Nephron progenitor cell (in vitro differentiated cells): ENCODE results near the gene WIPF2.
A peak's percentile ranks its signal among the peaks of the same experiment; 100 is the strongest.

ENCODE experiments used
- DNase-seq: peaks from one replicate; pipeline ENCODE4 v3.0.0; 2021
- H3K27ac Mint-ChIP-seq: 2 replicates; pipeline ENCODE4 v1.8.0; 2021; ENCODE audit warnings: mild to moderate bottlenecking, moderate library complexity, mixed read lengths
- H3K27me3 Mint-ChIP-seq: 2 replicates; pipeline ENCODE4 v1.8.0; 2021; ENCODE audit warnings: mild to moderate bottlenecking, low read depth, mixed read lengths; ENCODE audit not compliant: poor library complexity
- H3K36me3 Mint-ChIP-seq: 2 replicates; pipeline ENCODE4 v1.8.0; 2021; ENCODE audit warnings: low read depth, mixed read lengths
- H3K4me1 Mint-ChIP-seq: 2 replicates; pipeline ENCODE4 v1.8.0; 2021; ENCODE audit warnings: mixed read lengths
- H3K4me3 Mint-ChIP-seq: 2 replicates; pipeline ENCODE4 v1.8.0; 2021; ENCODE audit warnings: mild to moderate bottlenecking, moderate library complexity, mixed read lengths
- H3K9me3 Mint-ChIP-seq: 2 replicates; pipeline ENCODE4 v1.8.0; 2021; ENCODE audit warnings: mild to moderate bottlenecking, moderate library complexity, mixed read lengths
- TF ChIP-seq, protein P1 (sequence below): fragments of 200-600 bp; sonication (generic); IDR thresholded peaks from 2 replicates; pipeline ENCODE4 v1.5.0; 2021; ENCODE audit warnings: antibody characterized with exemption

The WIPF2 gene

DNA sequence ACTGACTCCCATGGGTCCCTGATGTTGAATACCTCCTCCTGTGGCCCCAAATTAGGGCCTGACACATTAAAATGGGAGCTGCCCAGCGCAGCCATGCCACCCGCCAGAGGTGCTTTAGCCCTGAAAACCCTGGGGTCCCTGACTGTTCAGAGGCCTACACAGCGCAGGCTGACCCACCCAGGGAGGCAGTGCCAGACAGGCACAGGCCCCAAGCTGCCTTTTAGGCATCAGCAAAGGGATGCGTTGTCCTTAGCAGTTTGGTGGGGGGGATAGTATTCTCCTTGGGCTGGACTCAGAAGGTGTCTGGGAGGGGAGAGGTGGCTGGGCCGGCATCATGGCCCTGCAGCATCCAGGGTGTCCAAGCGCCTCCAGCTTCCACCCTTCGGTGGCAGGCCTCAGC is 40.4 kb upstream of the WIPF2 start:
- Mint-ChIP-seq H3K4me3 (peak overlapping the region; percentile 76), H3K27ac (no peak overlapping the region), H3K4me1 (peaks cover 38% of the 10 kb centered on the region), H3K9me3 (no peaks in the 10 kb centered on the region), H3K27me3 (peaks cover 4% of the 10 kb centered on the region), H3K36me3 (peaks cover 28% of the 10 kb centered on the region)
- TF ChIP-seq, protein P1, sequence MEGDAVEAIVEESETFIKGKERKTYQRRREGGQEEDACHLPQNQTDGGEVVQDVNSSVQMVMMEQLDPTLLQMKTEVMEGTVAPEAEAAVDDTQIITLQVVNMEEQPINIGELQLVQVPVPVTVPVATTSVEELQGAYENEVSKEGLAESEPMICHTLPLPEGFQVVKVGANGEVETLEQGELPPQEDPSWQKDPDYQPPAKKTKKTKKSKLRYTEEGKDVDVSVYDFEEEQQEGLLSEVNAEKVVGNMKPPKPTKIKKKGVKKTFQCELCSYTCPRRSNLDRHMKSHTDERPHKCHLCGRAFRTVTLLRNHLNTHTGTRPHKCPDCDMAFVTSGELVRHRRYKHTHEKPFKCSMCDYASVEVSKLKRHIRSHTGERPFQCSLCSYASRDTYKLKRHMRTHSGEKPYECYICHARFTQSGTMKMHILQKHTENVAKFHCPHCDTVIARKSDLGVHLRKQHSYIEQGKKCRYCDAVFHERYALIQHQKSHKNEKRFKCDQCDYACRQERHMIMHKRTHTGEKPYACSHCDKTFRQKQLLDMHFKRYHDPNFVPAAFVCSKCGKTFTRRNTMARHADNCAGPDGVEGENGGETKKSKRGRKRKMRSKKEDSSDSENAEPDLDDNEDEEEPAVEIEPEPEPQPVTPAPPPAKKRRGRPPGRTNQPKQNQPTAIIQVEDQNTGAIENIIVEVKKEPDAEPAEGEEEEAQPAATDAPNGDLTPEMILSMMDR: no peak
- DNase-seq: no peak

DNA sequence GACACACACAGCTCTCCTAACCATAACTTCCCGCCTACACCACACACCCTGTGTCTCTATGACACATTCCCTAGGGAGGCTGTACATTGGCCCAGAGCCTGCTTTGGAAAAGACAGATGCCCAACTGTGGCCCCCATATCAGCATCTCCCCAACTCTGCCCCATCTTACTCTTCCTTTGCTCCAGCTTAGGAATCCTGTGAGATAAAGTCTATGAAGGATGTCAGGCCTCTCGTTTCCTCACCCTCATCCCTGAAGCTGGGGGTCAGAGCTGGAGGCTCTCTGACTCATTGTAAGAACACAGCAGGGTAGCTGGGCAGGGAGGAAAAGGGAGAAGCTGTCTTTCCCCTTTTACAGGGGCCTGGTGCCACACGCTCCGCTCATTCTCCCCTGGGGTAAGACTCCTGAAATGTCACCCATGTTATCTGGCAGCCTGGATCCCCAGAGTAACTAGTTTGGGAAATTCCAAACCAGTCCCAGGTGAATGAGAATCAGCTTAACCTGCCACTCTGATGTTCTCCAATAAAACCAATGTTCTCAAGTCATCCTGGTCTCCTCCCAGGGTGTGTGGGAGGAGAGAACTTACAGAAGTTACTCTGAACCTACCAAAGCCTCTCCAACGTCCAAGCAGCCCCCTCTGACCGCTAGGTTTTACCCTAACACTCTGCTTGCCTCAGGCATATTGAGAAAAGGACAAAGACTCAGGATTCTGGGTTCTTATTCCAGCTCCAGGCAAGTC is 39.0 kb upstream of the WIPF2 start:
- TF ChIP-seq, protein P1: no peak
- peaks cover 4% of the 10 kb centered on the region for H3K27me3 Mint-ChIP-seq
- no peaks in the 10 kb centered on the region for H3K9me3 Mint-ChIP-seq
- peaks cover 36% of the 10 kb centered on the region for H3K4me1 Mint-ChIP-seq
- H3K4me3 Mint-ChIP-seq: no peak overlapping the region
- no peak overlapping the region for H3K27ac Mint-ChIP-seq
- DNase-seq: no peak
- H3K36me3 Mint-ChIP-seq: peaks cover 22% of the 10 kb centered on the region

DNA sequence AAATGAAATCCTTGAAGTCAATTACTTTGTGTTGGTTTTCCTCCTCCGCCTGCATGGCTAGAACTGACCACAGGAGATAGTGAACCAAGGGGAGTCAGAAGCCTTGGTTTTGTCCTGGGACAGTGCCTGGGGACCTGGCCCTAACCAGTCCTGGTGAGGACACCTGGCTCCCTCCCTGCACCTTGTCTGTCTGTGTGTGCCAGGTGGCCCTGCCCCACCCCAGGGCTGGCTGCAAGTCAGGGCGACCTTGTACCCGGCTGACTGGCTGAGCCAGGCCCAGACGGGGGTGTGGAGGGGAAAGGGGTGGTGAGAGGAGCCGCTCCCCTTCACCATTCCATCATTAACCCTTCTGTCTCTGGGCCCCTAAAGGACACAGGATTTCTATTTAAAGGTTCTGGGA is 38.4 kb upstream of the WIPF2 start:
- Mint-ChIP-seq H3K4me1 (peaks cover 36% of the 10 kb centered on the region), H3K9me3 (no peaks in the 10 kb centered on the region), H3K4me3 (no peak overlapping the region), H3K27ac (no peak overlapping the region), H3K27me3 (peaks cover 4% of the 10 kb centered on the region), H3K36me3 (peaks cover 22% of the 10 kb centered on the region)
- DNase-seq: no peak
- TF ChIP-seq, protein P1: no peak

DNA sequence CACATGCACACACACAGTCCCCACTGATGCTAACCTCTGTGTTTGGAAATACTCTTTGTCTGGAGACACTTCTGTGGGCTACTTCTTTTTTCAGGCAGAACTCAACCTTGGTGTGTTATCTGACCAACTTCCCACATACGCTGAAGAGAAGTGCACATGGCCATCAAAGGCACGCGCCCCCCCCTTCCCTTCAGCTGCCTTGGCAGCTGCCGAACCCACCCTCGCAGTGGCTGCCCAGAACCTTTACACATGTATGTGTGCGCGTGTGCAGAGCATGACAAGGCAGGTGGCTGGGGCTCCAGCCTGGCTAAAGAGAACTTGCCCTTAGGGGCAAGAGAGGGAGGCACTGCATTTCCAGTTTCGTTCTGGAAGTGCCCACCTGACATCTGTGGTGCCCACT is 37.9 kb upstream of the WIPF2 start:
- H3K27me3 Mint-ChIP-seq: peaks cover 4% of the 10 kb centered on the region
- H3K4me3 Mint-ChIP-seq: no peak overlapping the region
- H3K4me1 Mint-ChIP-seq: peaks cover 33% of the 10 kb centered on the region
- no peaks in the 10 kb centered on the region for H3K9me3 Mint-ChIP-seq
- peaks cover 17% of the 10 kb centered on the region for H3K36me3 Mint-ChIP-seq
- DNase-seq: no peak
- H3K27ac Mint-ChIP-seq: no peak overlapping the region
- TF ChIP-seq, protein P1: no peak

DNA sequence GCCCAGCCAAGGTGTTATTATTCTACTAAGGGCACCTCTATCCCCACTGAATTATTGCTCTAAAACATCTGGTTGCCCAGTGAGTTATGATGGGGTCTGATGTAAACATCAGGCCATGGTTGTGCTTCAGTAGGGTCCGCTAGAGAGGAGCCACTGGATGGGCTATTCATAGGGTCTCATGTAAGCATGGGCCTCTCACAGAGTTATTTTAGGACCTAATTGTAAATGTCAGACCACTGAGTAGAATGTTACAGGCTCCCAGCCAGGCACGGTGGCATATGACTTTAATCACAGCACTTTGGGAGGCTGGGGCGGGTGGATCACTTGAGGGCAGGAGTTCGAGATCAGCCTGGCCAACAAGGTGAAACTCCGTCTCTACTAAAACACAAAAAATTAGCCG is 36.5 kb upstream of the WIPF2 start:
- TF ChIP-seq, protein P1: no peak
- no peak for DNase-seq
- H3K36me3 Mint-ChIP-seq: peaks cover 15% of the 10 kb centered on the region
- H3K9me3 Mint-ChIP-seq: no peaks in the 10 kb centered on the region
- H3K27ac Mint-ChIP-seq: no peak overlapping the region
- peaks cover 4% of the 10 kb centered on the region for H3K27me3 Mint-ChIP-seq
- peaks cover 21% of the 10 kb centered on the region for H3K4me1 Mint-ChIP-seq
- H3K4me3 Mint-ChIP-seq: no peak overlapping the region

DNA sequence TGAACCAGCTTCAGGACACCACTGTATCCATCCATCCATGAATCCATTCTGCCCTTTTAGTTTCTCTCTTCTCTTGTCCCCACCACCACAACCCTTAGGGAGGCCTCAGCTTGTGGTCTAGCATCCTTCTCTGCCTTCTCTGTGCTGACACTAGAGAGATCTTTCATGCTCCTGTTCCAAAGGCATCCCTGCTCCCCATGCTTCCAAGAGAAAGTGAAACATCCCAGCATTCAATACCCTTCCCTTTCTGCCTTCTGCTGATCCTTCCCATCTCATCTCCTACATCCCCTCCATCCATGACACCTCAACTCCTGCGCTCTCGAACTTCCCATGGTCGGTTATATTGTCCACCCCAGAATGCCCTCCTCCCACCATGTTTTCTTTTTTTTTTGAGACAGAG is 31.9 kb upstream of the WIPF2 start:
- TF ChIP-seq, protein P1: no peak
- no peak overlapping the region for H3K27ac Mint-ChIP-seq
- H3K36me3 Mint-ChIP-seq: peaks cover 35% of the 10 kb centered on the region
- H3K27me3 Mint-ChIP-seq: peaks cover 7% of the 10 kb centered on the region
- DNase-seq: no peak
- H3K4me3 Mint-ChIP-seq: no peak overlapping the region
- H3K4me1 Mint-ChIP-seq: peaks cover 25% of the 10 kb centered on the region
- H3K9me3 Mint-ChIP-seq: no peaks in the 10 kb centered on the region
